Prostate gland (tissue), 2 donors: ENCODE measurements around the gene SPSB3. TPM values are rescaled to one million over a fixed set of nuclear protein-coding genes. Genes with fewer than 3 reads are reported as not detected.

Experiments used
- DNase-seq: peaks from one replicate; pipeline ENCODE4 v3.0.0-alpha.2; 2019; ENCODE audit warnings: low spot score
- H3K27ac ChIP-seq, 2 donors: fragments of 200-600 bp; sonication (generic); 2 replicates each; pipeline ENCODE4 v1.5.1; 2017 to 2019
- H3K27me3 ChIP-seq: fragments of 200-600 bp; sonication (generic); replicated peaks from 2 replicates; pipeline ENCODE4 v1.5.1; 2019; ENCODE audit not compliant: insufficient read depth
- H3K36me3 ChIP-seq, 2 donors: fragments of 200-600 bp; sonication (generic); 1 replicate in 1 of 2; 2 replicates in 1 of 2; pipeline versions ENCODE4 v1.5.1 to v1.8.1; 2017 to 2019
- H3K4me1 ChIP-seq: fragments of 200-600 bp; sonication (generic); replicated peaks from 2 replicates; pipeline ENCODE4 v1.5.1; 2019
- H3K4me3 ChIP-seq, 2 donors: fragments of 200-600 bp; sonication (generic); 2 replicates each; pipeline ENCODE4 v1.5.1; 2017 to 2019
- H3K9me3 ChIP-seq: fragments of 200-600 bp; sonication (generic); 2 replicates; pipeline ENCODE4 v1.5.1; 2017
- POLR2A ChIP-seq: fragments of 450-650 bp; IDR thresholded peaks from one replicate; pipeline ENCODE4 v1.6.1; 2016; ENCODE audit warnings: antibody characterized with exemption, mild to moderate bottlenecking
- POLR2AphosphoS5 ChIP-seq: sonication (generic); formaldehyde crosslinking; IDR thresholded peaks from one replicate; pipeline ENCODE4 v1.6.1; 2017; ENCODE audit warnings: antibody characterized with exemption
- WGBS: methylation state at CpG from one replicate; pipeline ENCODE4 v1.1.5; 2018; 5-methylcytosine and 5-hydroxymethylcytosine counted together
- intact Hi-C: fragments of 100-400 bp; cut with DNase I; formaldehyde crosslinking; loops from one replicate; pipeline ENCODE4 v1.14.2; 2022
- total RNA-seq, 2 donors: library from RNA; depleted of rRNA; stranded (reverse); fragments of >200 nt; gene quantifications; one replicate each; pipeline ENCODE4 v1.1.0, GENCODE V29; 2016
- TF ChIP-seq, protein P1 (sequence below), 4 experiments: fragments of 200-600 bp in 2 of 4; fragments of 450-650 bp in 2 of 4; sonication (generic) in 2 of 4; IDR thresholded peaks; 1 replicate in 3 of 4; 2 replicates in 1 of 4; pipeline ENCODE4 v1.5.1; 2016 to 2019; ENCODE audit warnings: antibody characterized with exemption in 4 of 4, mild to moderate bottlenecking in 2 of 4, moderate library complexity in 2 of 4

The SPSB3 gene
- total RNA-seq, 2 donors from 2014 or later = 87.8 to 138 TPM

DNA sequence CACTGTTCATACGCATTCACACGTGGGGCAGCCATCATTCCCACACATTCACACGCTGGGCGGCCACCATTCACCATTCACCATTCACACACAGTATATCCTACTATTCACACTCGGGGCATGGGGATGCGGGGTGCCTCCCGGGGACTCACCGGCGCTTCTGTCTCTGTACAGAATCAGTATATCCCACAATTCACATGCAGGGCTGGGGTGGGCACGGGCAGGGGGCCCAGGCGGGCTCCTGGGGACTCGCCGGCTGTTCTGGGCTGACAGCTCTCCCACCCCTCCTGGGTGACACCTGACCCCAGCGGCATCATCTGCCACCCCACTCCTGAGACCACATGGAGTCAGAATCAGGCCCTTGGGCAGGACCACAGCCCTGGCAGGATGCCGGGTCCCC, 20.6 kb downstream of the SPSB3 start:
- no peak for DNase-seq
- no peaks in the 10 kb centered on the region for H3K4me1 ChIP-seq
- H3K4me3 ChIP-seq = no peak overlapping the region
- no peaks in the 10 kb centered on the region for H3K9me3 ChIP-seq
- no peaks in the 10 kb centered on the region for H3K27me3 ChIP-seq
- intact Hi-C loops = loop anchor here (10.0 kb wide), 1 partner anchor 547 kb away; no protein-coding TSS in a partner anchor
- TF ChIP-seq POLR2AphosphoS5 = no peak
- TF ChIP-seq, protein P1, sequence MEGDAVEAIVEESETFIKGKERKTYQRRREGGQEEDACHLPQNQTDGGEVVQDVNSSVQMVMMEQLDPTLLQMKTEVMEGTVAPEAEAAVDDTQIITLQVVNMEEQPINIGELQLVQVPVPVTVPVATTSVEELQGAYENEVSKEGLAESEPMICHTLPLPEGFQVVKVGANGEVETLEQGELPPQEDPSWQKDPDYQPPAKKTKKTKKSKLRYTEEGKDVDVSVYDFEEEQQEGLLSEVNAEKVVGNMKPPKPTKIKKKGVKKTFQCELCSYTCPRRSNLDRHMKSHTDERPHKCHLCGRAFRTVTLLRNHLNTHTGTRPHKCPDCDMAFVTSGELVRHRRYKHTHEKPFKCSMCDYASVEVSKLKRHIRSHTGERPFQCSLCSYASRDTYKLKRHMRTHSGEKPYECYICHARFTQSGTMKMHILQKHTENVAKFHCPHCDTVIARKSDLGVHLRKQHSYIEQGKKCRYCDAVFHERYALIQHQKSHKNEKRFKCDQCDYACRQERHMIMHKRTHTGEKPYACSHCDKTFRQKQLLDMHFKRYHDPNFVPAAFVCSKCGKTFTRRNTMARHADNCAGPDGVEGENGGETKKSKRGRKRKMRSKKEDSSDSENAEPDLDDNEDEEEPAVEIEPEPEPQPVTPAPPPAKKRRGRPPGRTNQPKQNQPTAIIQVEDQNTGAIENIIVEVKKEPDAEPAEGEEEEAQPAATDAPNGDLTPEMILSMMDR (IDR thresholded peaks at IDR 0.05) = no peak
- no peak for TF ChIP-seq POLR2A
- peaks cover 2 to 23% of the 10 kb centered on the region in 2 donors for H3K36me3 ChIP-seq
- 91% methylated on average over 15 of the region's 15 CpGs for WGBS
- H3K27ac ChIP-seq = no peak overlapping the region

DNA sequence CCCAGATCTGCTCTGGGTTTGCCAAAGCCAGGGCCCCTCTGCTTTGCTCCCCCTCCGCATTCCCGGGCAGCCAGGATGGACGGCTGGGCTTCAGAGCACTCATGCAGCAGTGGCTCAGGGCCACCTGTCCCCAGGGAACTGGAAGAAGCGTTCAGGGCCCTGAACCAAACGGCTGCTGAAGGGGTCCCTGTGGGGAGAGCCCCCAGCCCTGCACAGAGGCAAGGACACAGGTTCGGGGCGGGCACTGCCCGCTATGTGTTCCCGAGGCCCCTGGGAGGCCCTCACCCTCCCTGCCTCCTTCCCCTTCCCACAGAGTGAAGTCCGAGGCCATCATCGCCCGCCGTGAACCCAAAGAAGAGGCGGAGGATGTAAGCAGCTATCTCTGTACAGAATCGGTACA, 21.5 kb downstream of the SPSB3 start:
- Histone ChIP-seq H3K4me3 (no peak overlapping the region), H3K36me3 (peaks cover 2 to 23% of the 10 kb centered on the region in 2 donors), H3K27ac (no peak overlapping the region), H3K4me1 (no peaks in the 10 kb centered on the region), H3K9me3 (no peaks in the 10 kb centered on the region), H3K27me3 (no peaks in the 10 kb centered on the region)
- DNase-seq = no peak
- intact Hi-C loops = loop anchor here (10.0 kb wide), 1 partner anchor 546 kb away; no protein-coding TSS in a partner anchor
- WGBS = 91% methylated on average over 12 of the region's 15 CpGs
- TF ChIP-seq POLR2AphosphoS5 (no peak), POLR2A (no peak)
- TF ChIP-seq, protein P1 (IDR thresholded peaks at IDR 0.05) = no peak

DNA sequence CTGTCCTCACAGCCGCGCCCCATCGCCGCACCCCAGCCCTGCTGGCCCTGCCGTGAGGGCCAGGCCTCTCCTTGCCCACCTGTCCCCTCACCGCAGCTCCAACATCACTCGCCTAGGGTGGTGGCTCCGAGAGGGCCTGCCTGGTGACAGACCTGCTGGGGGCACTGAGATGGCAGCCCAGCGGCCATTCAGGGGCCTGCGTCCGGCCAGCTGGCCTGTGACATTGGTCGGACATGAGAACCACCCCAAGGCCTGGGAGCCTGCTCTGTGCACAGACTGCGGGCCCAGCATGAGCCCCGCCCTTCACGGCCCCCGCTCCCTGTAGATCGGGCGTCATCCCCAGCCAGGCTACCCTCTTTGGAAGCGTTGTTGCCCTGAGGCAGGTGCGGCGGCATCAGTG, 22.9 kb downstream of the SPSB3 start:
- H3K27me3 ChIP-seq = no peaks in the 10 kb centered on the region
- 94% methylated on average over 21 of the region's 21 CpGs for WGBS
- no peak overlapping the region for H3K27ac ChIP-seq
- intact Hi-C loops = no loop called here
- H3K4me3 ChIP-seq = no peak overlapping the region
- TF ChIP-seq POLR2A = no peak
- TF ChIP-seq, protein P1 (IDR thresholded peaks at IDR 0.05) = no peak
- no peak for TF ChIP-seq POLR2AphosphoS5
- H3K9me3 ChIP-seq = no peaks in the 10 kb centered on the region
- no peaks in the 10 kb centered on the region for H3K4me1 ChIP-seq
- H3K36me3 ChIP-seq = peaks cover 7 to 23% of the 10 kb centered on the region in 2 donors
- no peak for DNase-seq

DNA sequence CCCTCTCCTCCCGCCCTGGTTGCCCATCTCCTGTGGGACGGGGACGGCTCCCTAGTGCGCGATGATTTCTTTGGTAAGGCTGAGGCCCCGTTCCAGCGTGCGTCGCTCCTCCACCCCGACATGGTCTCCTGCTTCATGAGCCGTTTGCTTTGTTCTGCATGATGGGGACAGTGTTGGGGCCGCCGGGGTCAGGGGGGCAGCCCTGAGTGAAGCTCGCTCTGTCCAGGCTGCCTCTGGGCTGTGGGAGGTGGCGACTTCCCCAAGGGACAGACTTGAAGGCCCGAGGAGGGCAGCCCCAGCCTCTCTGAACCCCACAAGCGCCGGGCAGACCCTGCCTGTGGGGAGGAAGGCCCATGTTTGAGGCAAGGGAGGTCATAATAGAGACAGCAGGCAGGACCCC, 23.4 kb downstream of the SPSB3 start:
- Histone ChIP-seq H3K9me3 (no peaks in the 10 kb centered on the region), H3K4me1 (no peaks in the 10 kb centered on the region), H3K4me3 (no peak overlapping the region), H3K36me3 (peaks cover 7 to 23% of the 10 kb centered on the region in 2 donors), H3K27me3 (no peaks in the 10 kb centered on the region), H3K27ac (no peak overlapping the region)
- 94% methylated on average over 16 of the region's 18 CpGs for WGBS
- TF ChIP-seq POLR2AphosphoS5 = no peak
- TF ChIP-seq POLR2A = no peak
- TF ChIP-seq, protein P1 (IDR thresholded peaks at IDR 0.05) = no peak
- DNase-seq = no peak
- intact Hi-C loops = no loop called here

DNA sequence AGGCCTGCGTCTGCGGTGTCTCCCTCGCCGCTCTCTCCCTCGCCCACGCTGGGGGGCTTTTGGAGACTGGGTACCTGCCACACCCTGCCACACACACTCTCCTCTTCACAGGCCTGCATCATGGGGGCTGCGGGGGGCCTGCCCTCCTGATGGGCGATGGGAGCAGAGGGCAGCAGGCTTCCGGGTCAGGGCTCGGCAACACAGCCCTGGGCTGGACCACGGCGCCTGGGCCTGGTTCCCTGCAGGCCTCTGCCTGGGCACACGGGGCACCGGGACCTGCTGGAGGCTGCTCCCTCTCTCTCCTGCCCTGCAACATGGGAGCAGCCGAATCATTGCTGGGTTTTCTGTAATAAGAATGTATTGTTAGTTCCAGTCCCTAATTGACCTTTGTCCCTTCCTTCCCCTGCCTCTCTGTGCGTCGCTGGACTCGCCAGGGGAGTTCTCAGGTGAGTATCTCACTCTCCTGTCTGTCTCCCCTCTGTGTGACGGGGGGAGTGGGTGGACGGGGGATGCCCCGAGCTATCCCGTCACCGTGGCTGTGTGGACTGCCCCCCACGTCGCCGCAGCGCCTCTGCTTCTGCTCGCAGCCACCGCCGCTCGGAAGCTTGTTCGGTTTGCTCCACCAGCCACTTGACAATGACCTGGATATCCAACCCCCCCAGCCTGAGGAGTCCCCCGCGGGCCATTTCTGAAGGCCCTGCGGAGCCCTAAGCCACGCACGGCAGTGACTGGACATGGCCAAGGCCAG, 24.5 kb downstream of the SPSB3 start:
- H3K9me3 ChIP-seq = no peaks in the 10 kb centered on the region
- H3K4me3 ChIP-seq = no peak overlapping the region
- intact Hi-C loops = no loop called here
- no peaks in the 10 kb centered on the region for H3K27me3 ChIP-seq
- H3K36me3 ChIP-seq = peaks cover 7 to 18% of the 10 kb centered on the region in 2 donors
- DNase-seq = no peak
- H3K27ac ChIP-seq = no peak overlapping the region
- TF ChIP-seq POLR2A = no peak
- TF ChIP-seq POLR2AphosphoS5 = no peak
- TF ChIP-seq, protein P1 (IDR thresholded peaks at IDR 0.05) = no peak
- WGBS = 89% methylated on average over 37 of the region's 37 CpGs
- H3K4me1 ChIP-seq = no peaks in the 10 kb centered on the region
